Measurements from ENCODE around the gene PLXNB3.

The PLXNB3 gene

GRCh38 chrX:153769158-153769864 lies 5.3 kb downstream of the PLXNB3 start:
- DNase-seq (ENCODE audit: extremely low read depth, low read depth), result no peak

GRCh38 chrX:153769865-153770600 lies 6.0 kb downstream of the PLXNB3 start:
- TF ChIP-seq CTCF (IDR thresholded peaks at IDR 0.05; ENCODE audit: low read depth, low read length, missing control alignments), result no peak
- no peak overlapping the region for H3K4me3 ChIP-seq (replicated peaks; ENCODE audit: low read depth, low read length)
- no peak for DNase-seq (ENCODE audit: extremely low read depth, low read depth)

More at GRCh38 chrX:153769158-153769864, 5.3 kb downstream of the PLXNB3 start:
- H3K4me3 ChIP-seq (replicated peaks; ENCODE audit: low read depth, low read length), result no peak overlapping the region
- no peak for TF ChIP-seq CTCF (IDR thresholded peaks at IDR 0.05; ENCODE audit: low read depth, low read length, missing control alignments)

- no peak overlapping the region for H3K4me3 ChIP-seq (replicated peaks; ENCODE audit: low read depth, low read length)
- no peak for DNase-seq (ENCODE audit: extremely low read depth, low read depth)
- no peak for TF ChIP-seq CTCF (IDR thresholded peaks at IDR 0.05; ENCODE audit: low read depth, low read length, missing control alignments)
These were observed 6.8 kb downstream of the PLXNB3 start for GRCh38 chrX:153770601-153771414.

GRCh38 chrX:153771415-153772315 lies 7.6 kb downstream of the PLXNB3 start:
- no peak overlapping the region for H3K4me3 ChIP-seq (replicated peaks; ENCODE audit: low read depth, low read length)
- no peak for DNase-seq (ENCODE audit: extremely low read depth, low read depth)
- no peak for TF ChIP-seq CTCF (IDR thresholded peaks at IDR 0.05; ENCODE audit: low read depth, low read length, missing control alignments)

- no peak for DNase-seq (ENCODE audit: extremely low read depth, low read depth)
- TF ChIP-seq CTCF (IDR thresholded peaks at IDR 0.05; ENCODE audit: low read depth, low read length, missing control alignments), result no peak
These were observed 8.5 kb downstream of the PLXNB3 start for GRCh38 chrX:153772316-153773217.

More at GRCh38 chrX:153772316-153773217, 8.5 kb downstream of the PLXNB3 start:
- no peak overlapping the region for H3K4me3 ChIP-seq (replicated peaks; ENCODE audit: low read depth, low read length)

Data from HFF-Myc (cell line).